ENCODE results near the gene ACTL7A.

DNA sequence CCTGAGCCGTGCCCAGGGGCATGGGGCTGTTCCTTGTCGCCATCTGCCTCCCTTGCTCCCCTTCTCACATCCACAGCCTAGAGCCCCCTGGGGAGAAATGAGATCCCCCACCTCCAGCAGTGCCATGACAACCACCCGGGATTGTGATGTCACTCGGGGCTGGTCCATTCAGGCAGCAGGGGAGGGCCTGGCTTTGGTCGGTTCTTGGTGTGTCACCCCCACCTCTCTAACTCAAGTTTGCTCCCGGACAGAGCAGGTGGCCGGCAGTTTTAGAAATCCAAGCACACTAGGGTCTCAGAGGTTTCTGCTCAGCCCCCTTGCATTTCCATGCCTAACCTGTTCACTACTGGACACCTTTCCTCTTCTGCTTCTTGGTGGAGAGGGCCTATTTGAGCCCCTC, 6.2 kb upstream of the ACTL7A start, which contains the start of gene ACTL7B:
- TF ChIP-seq, protein P1, sequence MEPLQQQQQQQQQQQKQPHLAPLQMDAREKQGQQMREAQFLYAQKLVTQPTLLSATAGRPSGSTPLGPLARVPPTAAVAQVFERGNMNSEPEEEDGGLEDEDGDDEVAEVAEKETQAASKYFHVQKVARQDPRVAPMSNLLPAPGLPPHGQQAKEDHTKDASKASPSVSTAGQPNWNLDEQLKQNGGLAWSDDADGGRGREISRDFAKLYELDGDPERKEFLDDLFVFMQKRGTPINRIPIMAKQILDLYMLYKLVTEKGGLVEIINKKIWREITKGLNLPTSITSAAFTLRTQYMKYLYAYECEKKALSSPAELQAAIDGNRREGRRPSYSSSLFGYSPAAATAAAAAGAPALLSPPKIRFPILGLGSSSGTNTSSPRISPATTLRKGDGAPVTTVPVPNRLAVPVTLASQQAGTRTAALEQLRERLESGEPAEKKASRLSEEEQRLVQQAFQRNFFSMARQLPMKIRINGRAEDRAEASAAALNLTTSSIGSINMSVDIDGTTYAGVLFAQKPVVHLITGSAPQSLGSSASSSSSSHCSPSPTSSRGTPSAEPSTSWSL (CRISPR knock-in tag; IDR thresholded peaks at IDR 0.05; ENCODE audit: borderline replicate concordance): no peak
- TF ChIP-seq TARDBP (IDR thresholded peaks at IDR 0.05): no peak
- TF ChIP-seq RBFOX2 (IDR thresholded peaks at IDR 0.05; ENCODE audit: low read depth, low read length): no peak
- TF ChIP-seq ZNF354B (CRISPR knock-in tag; IDR thresholded peaks at IDR 0.05): no peak
- TF ChIP-seq ZNF347 (CRISPR knock-in tag; IDR thresholded peaks at IDR 0.05; ENCODE audit: low read depth): no peak
- no peak for TF ChIP-seq SRSF9 (IDR thresholded peaks at IDR 0.05; ENCODE audit: borderline replicate concordance, low read depth, low read length)
- no peak for TF ChIP-seq GATA2 (CRISPR knock-in tag; IDR thresholded peaks at IDR 0.05)
- TF ChIP-seq GATAD2B (IDR thresholded peaks at IDR 0.05; ENCODE audit: borderline replicate concordance): no peak

All from K562 (cell line).